G401 (cell line): ENCODE data around the gene IL17RD. TPM values are rescaled to one million over a fixed set of nuclear protein-coding genes. Genes with fewer than 3 reads are reported as not detected.
"Not testable (repeated sequence)": the region's sequence is repeated elsewhere in the genome, so short reads cannot be mapped to it uniquely, and the experiment has no call there.

Experiments used
- DNase-seq: peaks from one replicate; pipeline ENCODE4 v3.0.0-alpha.2; 2015; ENCODE audit warnings: low spot score
- in situ Hi-C: cut with HindIII; loops from 2 replicates; pipeline ENCODE4 v1.10.0; 2016; ENCODE audit warnings: low sequenced_read_pairs, mixed read lengths
- total RNA-seq: library from RNA; depleted of rRNA; stranded (reverse); fragments of >200 nt; shearing (Covaris generic); gene quantifications from 2 replicates; pipeline ENCODE4 v1.2.3, GENCODE V29; 2014

The IL17RD gene
- total RNA-seq, 1 experiment from 2014 or later, result 48.2 TPM

- in situ Hi-C loops, result no loop called here
- DNase-seq, result peak; percentile 80
Observed at GRCh38 chr3:57100046-57100695, 65.0 kb downstream of the IL17RD start.

DNA sequence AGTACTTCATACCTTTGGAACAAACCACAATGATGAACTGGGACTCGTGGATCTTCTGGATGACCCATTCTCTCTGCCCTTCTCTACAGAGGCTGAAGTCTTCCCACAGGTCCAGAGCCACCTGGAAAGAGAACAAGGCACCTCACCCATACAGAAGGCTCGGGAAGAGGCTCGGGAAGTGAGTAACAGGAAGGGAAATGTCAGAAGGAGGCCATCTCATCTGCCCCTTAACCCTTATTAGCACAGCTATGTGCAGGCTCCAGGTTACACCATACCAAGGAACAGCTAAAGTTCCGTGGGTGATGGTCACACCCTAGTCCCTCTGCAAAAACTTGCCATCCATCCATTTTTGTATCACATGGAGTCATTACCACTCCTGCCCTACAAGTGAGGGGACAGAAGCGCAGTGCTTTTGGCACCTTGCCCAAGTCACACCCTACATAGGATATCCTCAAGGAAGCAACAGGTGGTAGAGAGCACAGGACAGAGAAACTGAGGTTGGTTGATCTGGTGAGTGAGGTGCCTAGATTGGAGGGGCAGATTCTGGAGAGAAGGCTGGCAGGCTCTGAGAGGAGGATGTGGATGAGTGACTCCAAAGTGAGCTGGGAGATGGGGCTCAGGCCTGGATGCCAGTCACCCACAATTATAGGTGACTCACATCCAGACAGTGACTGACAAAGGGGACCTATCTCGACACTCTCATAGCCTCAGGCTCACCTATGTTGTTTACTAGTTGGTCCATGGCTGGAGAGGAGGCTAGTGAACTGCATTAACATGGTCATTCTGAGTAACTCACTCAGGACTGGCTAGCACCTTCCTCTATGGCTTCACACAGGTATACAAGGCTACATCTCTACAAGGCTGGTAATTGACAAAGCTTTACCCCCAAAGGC is 66.5 kb downstream of the IL17RD start:
- DNase-seq, result no peak
- in situ Hi-C loops, result loop anchor here (10.0 kb wide), 1 partner anchor 104 kb away; no protein-coding TSS in a partner anchor

DNA sequence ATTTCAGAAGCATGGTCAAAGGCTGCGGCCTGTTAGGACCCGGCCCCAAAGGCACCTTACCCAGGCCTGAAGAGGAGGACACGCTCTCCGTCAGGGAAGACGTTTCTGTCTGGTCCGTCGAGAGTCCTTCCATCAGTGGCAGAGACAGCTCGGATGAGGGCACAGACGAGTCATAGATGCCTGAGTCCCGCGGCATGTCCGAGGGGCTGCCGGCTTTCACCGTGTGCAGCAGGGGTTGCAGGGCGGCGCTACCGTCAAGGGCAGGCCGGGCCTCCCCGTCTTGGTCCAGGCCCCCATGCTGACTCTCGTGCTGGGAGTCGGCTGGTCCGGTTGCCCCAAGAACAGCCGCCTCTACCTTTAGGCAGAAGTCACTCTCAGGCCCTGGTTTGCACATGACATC is 67.6 kb downstream of the IL17RD start:
- in situ Hi-C loops, result loop anchor here (10.0 kb wide), 1 partner anchor 103 kb away; no protein-coding TSS in a partner anchor
- DNase-seq, result no peak

- DNase-seq, result no peak
- in situ Hi-C loops, result loop anchor here (10.0 kb wide), 1 partner anchor 101 kb away; no protein-coding TSS in a partner anchor
Observed at GRCh38 chr3:57095363-57095762, 69.8 kb downstream of the IL17RD start.

- in situ Hi-C loops, result loop anchor here (10.0 kb wide), 1 partner anchor 100 kb away; no protein-coding TSS in a partner anchor
- DNase-seq, result no peak
Observed at GRCh38 chr3:57094575-57094974, 70.6 kb downstream of the IL17RD start.

DNA sequence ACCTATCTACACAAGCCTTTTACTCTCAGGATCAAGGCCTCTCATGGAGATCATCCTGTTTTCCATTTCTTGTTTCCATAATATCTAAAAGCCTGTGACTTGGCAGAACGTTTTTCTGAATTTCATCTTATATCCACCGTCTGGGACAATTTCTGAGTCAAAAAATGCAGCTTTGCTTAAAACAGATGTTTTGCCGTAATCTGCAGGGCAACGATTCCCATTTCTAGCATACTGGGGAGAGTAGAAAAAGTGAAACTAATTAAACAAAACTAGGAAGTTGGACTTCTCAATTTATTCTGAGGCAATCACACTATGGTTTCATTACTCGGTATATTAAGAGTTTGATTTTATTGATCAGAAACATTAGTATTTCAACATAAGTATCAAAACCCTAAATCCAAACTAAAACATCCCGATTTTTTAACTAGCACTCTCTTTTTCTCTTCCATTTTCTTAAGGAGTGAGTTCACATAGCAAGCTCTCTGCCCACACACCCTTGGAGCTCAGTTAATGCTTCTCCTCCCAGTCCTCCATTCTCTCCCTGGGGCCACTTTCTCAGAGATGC is 71.1 kb downstream of the IL17RD start:
- in situ Hi-C loops, result loop anchor here (10.0 kb wide), 1 partner anchor 99 kb away; no protein-coding TSS in a partner anchor
- DNase-seq, result no peak

DNA sequence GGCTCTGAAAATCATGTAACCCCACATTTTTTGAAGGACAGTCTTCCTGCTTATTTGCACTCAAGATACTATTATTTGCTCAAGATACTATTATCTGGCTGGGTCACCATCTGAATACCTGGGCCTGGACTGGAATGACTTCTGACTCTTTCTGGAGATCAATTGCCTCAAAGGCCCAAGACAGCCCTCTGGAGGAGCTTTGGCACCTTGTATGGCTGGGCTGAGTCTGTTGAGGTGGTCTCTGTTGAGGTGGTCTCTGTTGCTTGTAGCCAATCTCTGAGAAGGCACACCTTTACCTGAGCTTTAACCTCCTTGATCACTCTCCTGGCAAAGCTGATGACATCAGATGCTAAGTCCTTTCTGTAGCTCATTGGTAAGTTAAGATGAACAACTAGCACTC is 71.7 kb downstream of the IL17RD start:
- in situ Hi-C loops, result loop anchor here (10.0 kb wide), 1 partner anchor 99 kb away; no protein-coding TSS in a partner anchor
- DNase-seq, result no peak

DNA sequence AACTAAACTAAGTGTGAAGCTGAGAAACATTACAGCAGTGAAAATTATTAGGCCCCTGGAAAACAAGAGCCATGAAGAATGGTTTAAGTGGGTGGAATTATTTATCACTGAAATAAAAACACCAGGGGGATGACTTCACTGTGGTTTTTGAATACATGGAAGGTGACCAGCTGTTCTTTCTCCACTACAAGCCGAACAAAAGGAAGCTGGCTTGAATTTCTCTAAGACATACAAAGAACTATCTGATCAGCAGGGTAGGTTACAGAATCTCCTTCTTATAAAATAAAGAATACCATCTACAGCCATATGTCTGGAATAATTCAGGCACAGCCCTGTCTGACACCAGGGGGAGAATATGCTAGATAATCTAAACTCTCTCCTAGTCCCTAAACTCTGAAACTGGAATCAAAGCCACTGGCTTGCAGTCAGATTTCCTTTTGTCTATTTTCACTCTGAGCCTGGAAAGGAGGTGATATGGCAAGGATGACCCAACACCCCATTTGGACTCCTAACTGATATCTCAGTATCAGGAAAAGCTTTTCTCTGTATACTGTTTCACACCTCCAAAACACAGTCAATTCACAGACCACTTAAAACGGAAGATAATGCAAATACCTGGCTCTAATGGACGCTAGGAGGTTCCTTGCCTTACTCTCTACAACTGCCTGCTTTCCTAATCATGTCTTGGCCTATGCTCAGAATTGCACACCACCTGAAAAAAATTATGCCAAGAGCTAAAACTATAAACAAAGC is 73.5 kb downstream of the IL17RD start:
- in situ Hi-C loops, result loop anchor here (10.0 kb wide), 1 partner anchor 97 kb away; no protein-coding TSS in a partner anchor
- no peak for DNase-seq

DNA sequence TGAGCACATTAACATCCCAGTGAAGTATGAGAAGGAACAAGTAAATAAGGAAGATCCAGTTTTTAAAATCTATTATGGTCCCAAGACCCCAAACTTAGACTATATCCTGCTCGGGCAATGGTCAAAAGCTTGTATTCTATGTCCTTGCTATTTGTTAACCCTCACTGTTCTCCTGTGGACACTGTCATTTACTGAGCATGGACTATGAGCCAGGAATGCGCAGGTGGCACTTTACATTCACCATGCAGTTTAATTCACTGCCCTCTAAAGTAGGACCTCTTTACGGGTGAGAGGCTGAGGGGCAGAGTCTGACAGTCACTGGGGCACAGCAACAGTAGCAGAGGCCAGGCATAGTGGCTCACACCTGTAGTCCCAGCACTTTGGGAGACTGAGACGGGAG is 76.1 kb downstream of the IL17RD start:
- no peak for DNase-seq
- in situ Hi-C loops, result no loop called here

DNA sequence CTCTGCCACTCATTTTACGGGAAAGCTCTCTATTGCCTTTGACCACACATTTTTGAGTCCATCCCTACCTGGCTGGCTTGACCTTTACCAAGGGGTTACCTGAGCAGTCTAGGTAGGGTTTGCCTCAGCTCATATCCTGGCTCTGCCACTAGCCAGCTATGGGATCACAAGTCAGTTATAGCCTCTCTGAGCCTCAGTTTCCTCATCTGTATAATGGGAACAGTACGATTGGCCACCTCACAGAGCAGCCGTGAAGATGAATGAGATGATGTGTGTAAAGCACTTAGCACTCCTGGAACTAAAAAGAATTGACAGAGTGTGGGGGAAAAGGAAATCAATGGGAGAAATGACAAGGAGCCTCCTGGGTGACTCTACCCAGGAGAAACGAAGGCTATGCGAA is 76.7 kb downstream of the IL17RD start:
- no peak for DNase-seq
- in situ Hi-C loops, result no loop called here

DNA sequence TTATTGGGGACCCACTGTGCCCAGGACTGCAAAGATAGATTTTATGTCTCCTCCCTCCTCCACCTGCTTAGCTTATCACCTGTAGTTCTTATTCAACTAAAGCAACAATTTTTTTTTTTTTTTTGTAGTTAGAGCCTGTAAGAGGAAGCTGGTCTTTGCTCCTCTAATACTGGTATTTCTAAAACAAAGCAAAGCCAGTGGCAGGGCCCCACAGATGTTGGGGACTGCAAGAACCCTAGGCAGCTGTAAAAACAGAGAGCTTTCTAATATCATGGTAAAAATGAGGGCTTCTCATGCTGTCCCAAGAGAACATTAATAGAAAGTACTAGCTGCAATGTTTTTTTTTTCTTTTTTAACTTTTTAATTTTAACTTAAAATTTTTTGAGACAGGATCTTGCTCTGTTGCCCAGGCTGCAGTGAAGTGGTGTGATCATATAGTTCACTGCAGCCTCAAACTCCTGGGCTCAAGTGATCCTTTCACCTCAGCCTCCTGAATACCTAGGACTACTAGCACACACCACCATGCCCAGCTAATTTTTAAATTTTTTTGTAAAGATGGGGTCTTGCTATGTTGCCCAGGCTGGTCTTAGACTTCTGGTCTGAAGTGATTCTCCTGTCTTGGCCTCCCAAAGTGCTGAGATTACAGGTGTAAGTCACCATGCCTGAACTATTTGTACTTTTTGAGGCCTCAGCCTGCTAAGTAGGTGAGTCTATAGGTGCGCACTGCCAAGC is 77.6 kb downstream of the IL17RD start:
- in situ Hi-C loops, result no loop called here
- no peak for DNase-seq

GRCh38 chr3:57086201-57086600 is 79.0 kb downstream of the IL17RD start:
- no peak for DNase-seq
- in situ Hi-C loops, result no loop called here

- in situ Hi-C loops, result no loop called here
- no peak for DNase-seq
Observed at GRCh38 chr3:57085211-57085610, 79.9 kb downstream of the IL17RD start.

DNA sequence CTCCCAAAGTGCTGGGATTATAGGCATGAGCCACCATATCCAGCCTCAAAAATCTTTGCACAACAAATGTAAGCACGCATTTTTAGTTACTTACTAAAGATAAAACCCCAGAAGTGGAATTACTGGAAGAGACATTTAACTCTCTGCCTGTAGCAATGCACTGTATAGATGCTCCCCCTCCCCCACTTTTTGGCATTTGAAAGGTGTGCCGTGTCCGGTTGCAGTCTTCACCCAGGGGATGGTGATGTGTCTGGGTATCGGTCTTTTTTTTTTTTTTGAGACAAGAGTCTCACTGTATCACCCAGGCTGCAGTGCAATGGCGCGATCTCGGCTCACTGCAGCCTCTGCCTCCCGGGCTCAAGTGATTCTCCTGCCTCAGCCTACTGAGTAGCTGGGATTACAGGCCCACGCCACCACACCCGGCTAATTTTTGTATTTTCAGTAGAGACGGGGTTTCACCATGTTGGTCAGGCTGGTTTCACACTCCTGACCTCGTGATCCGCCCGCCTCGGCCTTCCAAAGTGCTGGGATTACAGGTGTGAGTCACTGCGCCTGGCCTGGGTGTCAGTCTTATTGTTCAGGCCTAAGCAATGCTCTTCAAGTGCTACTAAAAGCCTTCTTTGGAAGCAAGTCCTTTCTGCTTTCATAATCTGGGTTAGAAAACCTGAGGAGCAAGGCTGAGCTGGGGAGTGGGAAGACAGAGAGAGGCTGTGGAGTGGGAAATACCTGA is 81.7 kb downstream of the IL17RD start:
- DNase-seq, in situ Hi-C loops: not testable (repeated sequence)

DNA sequence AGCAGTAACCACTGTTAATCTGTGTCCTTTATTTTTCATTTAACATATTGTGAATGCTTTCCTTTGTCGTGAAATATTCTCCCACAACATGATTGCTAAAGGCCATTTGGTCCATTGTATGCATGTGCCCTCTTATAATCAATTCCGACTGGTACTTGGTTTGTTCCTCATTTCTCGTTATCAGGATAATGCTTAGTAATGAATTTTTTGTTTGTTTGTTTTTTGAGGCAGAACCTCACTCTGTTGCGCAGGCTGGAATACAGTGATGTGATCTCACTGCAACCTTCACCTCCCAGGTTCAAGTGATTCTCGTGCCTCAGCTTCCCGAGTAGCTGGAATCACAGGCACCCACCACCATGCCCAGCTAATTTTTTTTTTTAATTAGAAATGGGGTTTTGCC is 82.7 kb downstream of the IL17RD start:
- in situ Hi-C loops, result no loop called here
- DNase-seq, result no peak

GRCh38 chr3:57081173-57081572 is 84.0 kb downstream of the IL17RD start:
- in situ Hi-C loops, result no loop called here
- DNase-seq, result no peak

DNA sequence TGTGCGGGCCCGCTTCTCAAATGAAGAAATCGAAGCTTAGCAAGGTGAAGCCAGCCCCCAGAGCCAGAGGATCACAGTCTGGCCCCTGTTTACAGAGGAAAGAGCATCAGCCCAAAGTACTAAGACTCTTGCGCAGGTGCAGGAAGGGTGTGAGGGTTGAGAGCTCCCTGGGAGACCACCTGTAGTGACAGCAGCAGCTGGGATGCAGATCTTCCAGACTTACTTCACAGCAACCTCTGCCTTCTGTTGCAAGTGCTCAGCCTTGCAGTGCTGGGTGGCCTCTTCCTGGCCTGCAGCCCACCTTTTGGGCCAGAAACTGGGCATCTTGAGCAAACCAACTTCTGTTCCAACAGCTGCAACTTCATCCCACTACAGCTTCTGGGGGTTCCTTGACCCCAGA is 85.0 kb downstream of the IL17RD start:
- in situ Hi-C loops, result no loop called here
- no peak for DNase-seq

- no peak for DNase-seq
- in situ Hi-C loops, result no loop called here
Observed at GRCh38 chr3:57079474-57079831, 85.7 kb downstream of the IL17RD start.
